Glomerular endothelial cell (primary cell): ENCODE measurements around the gene KCNAB3. TPM values are rescaled to one million over a fixed set of nuclear protein-coding genes. Genes with fewer than 3 reads are reported as not detected.
A peak's percentile ranks its signal among the peaks of the same experiment; 100 is the strongest.

Experiments used
- DNase-seq: peaks from one replicate; pipeline ENCODE4 v3.0.0-alpha.2; 2011; ENCODE audit warnings: low read depth, low spot score; ENCODE audit errors: extremely low read depth
- total RNA-seq: library from RNA; depleted of rRNA; stranded (reverse); fragments of >200 nt; gene quantifications from 2 replicates; pipeline ENCODE4 v1.2.3, GENCODE V29; 2015

KCNAB3 gene
- total RNA-seq, 1 donor from 2014 or later = 0.12 TPM

GRCh38 chr17:7903154-7904103 lies 26.2 kb downstream of the KCNAB3 start:
- DNase-seq = no peak

GRCh38 chr17:7897773-7898172 lies 31.9 kb downstream of the KCNAB3 start:
- DNase-seq = no peak

- no peak for DNase-seq
Measured at GRCh38 chr17:7897090-7897489, 32.6 kb downstream of the KCNAB3 start.

GRCh38 chr17:7894866-7895265 lies 34.8 kb downstream of the KCNAB3 start:
- DNase-seq = no peak

GRCh38 chr17:7894226-7894625 lies 35.4 kb downstream of the KCNAB3 start:
- DNase-seq = no peak

GRCh38 chr17:7893187-7893880 lies 36.3 kb downstream of the KCNAB3 start:
- DNase-seq = no peak

- DNase-seq = peak; percentile 55
Measured at GRCh38 chr17:7889166-7889955, 40.3 kb downstream of the KCNAB3 start.

- no peak for DNase-seq
Measured at GRCh38 chr17:7888184-7888920, 41.3 kb downstream of the KCNAB3 start, which contains the start of gene CHD3. Gene CHD3, plus strand, starts transcription at chr17:7888789. Its CDS starts 212 bp downstream, at chr17:7889001.

- DNase-seq = no peak
Measured at GRCh38 chr17:7887482-7888183, 42.0 kb downstream of the KCNAB3 start.

- peak; percentile 92 for DNase-seq
Measured at GRCh38 chr17:7887038-7887481, 42.6 kb downstream of the KCNAB3 start.

- no peak for DNase-seq
Measured at GRCh38 chr17:7886227-7887037, 43.2 kb downstream of the KCNAB3 start.

GRCh38 chr17:7885367-7886226 lies 44.1 kb downstream of the KCNAB3 start:
- no peak for DNase-seq

GRCh38 chr17:7884581-7885366 lies 44.9 kb downstream of the KCNAB3 start:
- no peak for DNase-seq

- DNase-seq = no peak
Measured at GRCh38 chr17:7883781-7884386, 45.8 kb downstream of the KCNAB3 start.

- no peak for DNase-seq
Measured at GRCh38 chr17:7882629-7883028, 47.0 kb downstream of the KCNAB3 start.

GRCh38 chr17:7882068-7882467 lies 47.6 kb downstream of the KCNAB3 start:
- no peak for DNase-seq
